CD14-positive monocyte (primary cell): ENCODE data around the gene ELFN1. TPM values are rescaled to one million over a fixed set of nuclear protein-coding genes. Genes with fewer than 3 reads are reported as not detected.

Experiments
- DNase-seq, 3 donors: peaks; one replicate each; pipeline ENCODE4 v3.0.0-alpha.2; 2011 to 2022
- H2AFZ ChIP-seq: 2 replicates; pipeline ENCODE4 v1.6.0; 2012; ENCODE audit warnings: mild to moderate bottlenecking, low read depth, low read length, inconsistent platforms; ENCODE audit not compliant: insufficient read depth, poor library complexity, severe bottlenecking
- H3K27ac ChIP-seq, 2 donors: 1 replicate in 1 of 2; 2 replicates in 1 of 2; pipeline ENCODE4 v1.5.1; 2012 to 2013; ENCODE audit warnings: low read length in 2 of 2, control low read depth in 1 of 2, inconsistent platforms in 1 of 2, low read depth in 1 of 2, mild to moderate bottlenecking in 1 of 2
- H3K27me3 ChIP-seq, 2 donors: one replicate each; pipeline versions ENCODE4 v1.6.0 to v1.6.1; 2011 to 2013; ENCODE audit warnings: low read length in 2 of 2; ENCODE audit not compliant: control insufficient read depth in 2 of 2, insufficient read depth in 2 of 2
- H3K36me3 ChIP-seq, 2 donors: replicated peaks in 1 of 2; 1 replicate in 1 of 2; 2 replicates in 1 of 2; pipeline versions ENCODE4 v1.5.1 to v1.6.1; 2012 to 2013; ENCODE audit warnings: low read length in 2 of 2, control low read depth in 1 of 2, inconsistent platforms in 1 of 2, mild to moderate bottlenecking in 1 of 2; ENCODE audit not compliant: insufficient read depth in 2 of 2, control insufficient read depth in 1 of 2
- H3K4me1 ChIP-seq, 2 donors: 1 replicate in 1 of 2; 2 replicates in 1 of 2; pipeline versions ENCODE4 v1.5.1 to v1.6.1; 2012 to 2013; ENCODE audit warnings: low read length in 2 of 2, control low read depth in 1 of 2, inconsistent platforms in 1 of 2, mild to moderate bottlenecking in 1 of 2, moderate library complexity in 1 of 2; ENCODE audit not compliant: insufficient read depth in 2 of 2, control insufficient read depth in 1 of 2
- H3K4me2 ChIP-seq: replicated peaks from 2 replicates; pipeline ENCODE3; 2012; ENCODE audit warnings: low read length, moderate library complexity, mild to moderate bottlenecking; ENCODE audit not compliant: poor library complexity, severe bottlenecking; ENCODE audit errors: extremely low read depth
- H3K4me3 ChIP-seq, 3 experiments: fragments of 200-600 bp in 1 of 3; sonication (generic) in 1 of 3; replicated peaks in 1 of 3; 1 replicate in 2 of 3; 2 replicates in 1 of 3; pipeline ENCODE4 v1.5.1; 2011 to 2013; ENCODE audit warnings: low read length in 3 of 3, mild to moderate bottlenecking in 3 of 3, control low read depth in 2 of 3, low read depth in 2 of 3, inconsistent platforms in 1 of 3, moderate library complexity in 1 of 3
- H3K79me2 ChIP-seq: 2 replicates; pipeline ENCODE4 v1.6.0; 2012; ENCODE audit warnings: mild to moderate bottlenecking, control low read depth, inconsistent platforms, low read length, moderate library complexity; ENCODE audit not compliant: insufficient read depth
- H3K9ac ChIP-seq: 2 replicates; pipeline ENCODE4 v1.6.0; 2017; ENCODE audit warnings: low read length, mild to moderate bottlenecking; ENCODE audit not compliant: insufficient read depth, poor library complexity, severe bottlenecking
- H3K9me3 ChIP-seq, 2 donors: replicated peaks in 1 of 2; 1 replicate in 1 of 2; 2 replicates in 1 of 2; pipeline versions ENCODE4 v1.5.1 to v1.6.1; 2012 to 2013; ENCODE audit warnings: low read length in 2 of 2, control low read depth in 1 of 2; ENCODE audit not compliant: control insufficient read depth in 1 of 2, insufficient read depth in 1 of 2
- H4K20me1 ChIP-seq: 2 replicates; pipeline ENCODE4 v1.6.0; 2012; ENCODE audit warnings: mild to moderate bottlenecking, low read length, control low read depth, moderate library complexity; ENCODE audit not compliant: insufficient read depth
- H3K27ac Mint-ChIP-seq, 7 donors: one replicate each; pipeline ENCODE4 v1.8.0; 2020; ENCODE audit warnings: mild to moderate bottlenecking in 7 of 7, mixed read lengths in 7 of 7, moderate library complexity in 6 of 7, inconsistent platforms in 2 of 7
- H3K27me3 Mint-ChIP-seq, 3 donors: one replicate each; pipeline ENCODE4 v1.8.0; 2021 to 2022; ENCODE audit warnings: low read depth in 3 of 3, mild to moderate bottlenecking in 3 of 3, mixed read lengths in 3 of 3, moderate library complexity in 3 of 3, inconsistent platforms in 1 of 3
- H3K36me3 Mint-ChIP-seq, 2 donors: one replicate each; pipeline ENCODE4 v1.8.0; 2020; ENCODE audit warnings: mixed read lengths in 2 of 2, inconsistent platforms in 1 of 2, mild to moderate bottlenecking in 1 of 2
- H3K4me1 Mint-ChIP-seq: one replicate; pipeline ENCODE4 v1.8.0; 2020; ENCODE audit warnings: mild to moderate bottlenecking, mixed read lengths
- H3K4me3 Mint-ChIP-seq, 2 donors: one replicate each; pipeline ENCODE4 v1.8.0; 2020; ENCODE audit warnings: mild to moderate bottlenecking in 2 of 2, mixed read lengths in 2 of 2, moderate library complexity in 1 of 2
- H3K9me3 Mint-ChIP-seq, 7 donors: one replicate each; pipeline ENCODE4 v1.8.0; 2020 to 2022; ENCODE audit warnings: mixed read lengths in 7 of 7, mild to moderate bottlenecking in 6 of 7, moderate library complexity in 6 of 7, inconsistent platforms in 2 of 7
- WGBS: methylation state at CpG from one replicate; pipeline ENCODE4 v1.1.5; 2013; ENCODE audit warnings: missing lambda C conversion rate; ENCODE audit not compliant: insufficient coverage; 5-methylcytosine and 5-hydroxymethylcytosine counted together
- intact Hi-C, 2 donors: fragments of 100-400 bp; cut with micrococcal nuclease; formaldehyde crosslinking; loops; one replicate each; pipeline versions ENCODE4 v1.15.0 to v1.15.1; 2023
- polyA plus RNA-seq, 3 donors: library from polyadenylated mRNA; depleted of rRNA in 1 of 3; unstranded in 2 of 3; stranded (reverse) in 1 of 3; fragments of 300-500 nt in 2 of 3; fragments of >200 nt in 1 of 3; fragmentation: Illumina TruSeq in 2 of 3; gene quantifications; 1 replicate in 2 of 3; 2 replicates in 1 of 3; pipeline ENCODE4 v1.2.3, GENCODE V29; 2012 to 2021
- TF ChIP-seq, protein P1 (sequence below): fragments of 200-600 bp; IDR thresholded peaks from one replicate; pipeline ENCODE4 v1.8.0; 2022; ENCODE audit warnings: antibody characterized with exemption, mild to moderate bottlenecking

Gene ELFN1
- polyA plus RNA-seq, 3 donors, result not detected

DNA sequence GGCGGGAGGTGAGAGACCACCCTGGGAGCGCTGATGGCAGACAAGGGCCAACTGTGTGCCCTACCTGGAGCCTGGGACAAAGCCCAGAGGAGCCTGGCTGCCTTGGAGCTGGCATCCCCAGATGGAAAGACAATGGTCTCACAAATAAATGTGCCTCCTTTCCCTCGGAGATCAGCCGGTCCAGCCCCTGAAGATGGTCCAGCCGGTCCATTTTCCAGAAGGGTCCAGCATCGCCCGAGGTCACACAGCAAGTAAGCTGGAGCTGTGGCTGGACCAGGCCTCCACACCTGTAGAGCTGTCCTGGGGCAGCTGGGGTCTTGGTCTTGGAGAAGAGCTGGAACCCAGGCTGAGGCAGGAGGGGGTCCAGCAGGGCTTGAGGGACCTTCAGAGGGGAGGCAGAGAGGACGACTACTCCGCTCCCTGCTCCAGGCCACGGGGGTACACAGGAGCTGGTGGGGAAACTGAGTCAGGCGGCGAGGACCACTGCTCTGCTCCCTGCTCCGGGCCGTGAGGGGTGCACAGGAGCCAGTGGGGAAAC, 3.6 kb downstream of the ELFN1 start:
- no peak for DNase-seq
- Mint-ChIP-seq H3K36me3 (no peaks in the 10 kb centered on the region), H3K4me3 (no peak overlapping the region), H3K4me1 (peaks cover 2% of the 10 kb centered on the region), H3K27me3 (peaks cover 28 to 54% (median 36%) of the 10 kb centered on the region in 3 donors), H3K9me3 (peaks cover 0 to 5% (median 0%) of the 10 kb centered on the region in 7 donors), H3K27ac (no peak overlapping the region)
- Histone ChIP-seq H3K4me1 (no peaks in the 10 kb centered on the region), H3K79me2 (no peaks in the 10 kb centered on the region), H3K9me3 (peaks cover 0 to 4% of the 10 kb centered on the region in 2 donors), H3K27me3 (peaks cover 4 to 35% of the 10 kb centered on the region in 2 donors), H3K4me2 (no peak overlapping the region), H3K9ac (no peak overlapping the region), H3K36me3 (no peaks in the 10 kb centered on the region), H3K27ac (no peak overlapping the region), H2AFZ (no peak overlapping the region), H3K4me3 (no peak overlapping the region), H4K20me1 (no peaks in the 10 kb centered on the region)
- intact Hi-C loops, result no loop called here
- TF ChIP-seq, protein P1, sequence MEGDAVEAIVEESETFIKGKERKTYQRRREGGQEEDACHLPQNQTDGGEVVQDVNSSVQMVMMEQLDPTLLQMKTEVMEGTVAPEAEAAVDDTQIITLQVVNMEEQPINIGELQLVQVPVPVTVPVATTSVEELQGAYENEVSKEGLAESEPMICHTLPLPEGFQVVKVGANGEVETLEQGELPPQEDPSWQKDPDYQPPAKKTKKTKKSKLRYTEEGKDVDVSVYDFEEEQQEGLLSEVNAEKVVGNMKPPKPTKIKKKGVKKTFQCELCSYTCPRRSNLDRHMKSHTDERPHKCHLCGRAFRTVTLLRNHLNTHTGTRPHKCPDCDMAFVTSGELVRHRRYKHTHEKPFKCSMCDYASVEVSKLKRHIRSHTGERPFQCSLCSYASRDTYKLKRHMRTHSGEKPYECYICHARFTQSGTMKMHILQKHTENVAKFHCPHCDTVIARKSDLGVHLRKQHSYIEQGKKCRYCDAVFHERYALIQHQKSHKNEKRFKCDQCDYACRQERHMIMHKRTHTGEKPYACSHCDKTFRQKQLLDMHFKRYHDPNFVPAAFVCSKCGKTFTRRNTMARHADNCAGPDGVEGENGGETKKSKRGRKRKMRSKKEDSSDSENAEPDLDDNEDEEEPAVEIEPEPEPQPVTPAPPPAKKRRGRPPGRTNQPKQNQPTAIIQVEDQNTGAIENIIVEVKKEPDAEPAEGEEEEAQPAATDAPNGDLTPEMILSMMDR, result no peak
- WGBS, result 96% methylated on average over 12 of the region's 14 CpGs

DNA sequence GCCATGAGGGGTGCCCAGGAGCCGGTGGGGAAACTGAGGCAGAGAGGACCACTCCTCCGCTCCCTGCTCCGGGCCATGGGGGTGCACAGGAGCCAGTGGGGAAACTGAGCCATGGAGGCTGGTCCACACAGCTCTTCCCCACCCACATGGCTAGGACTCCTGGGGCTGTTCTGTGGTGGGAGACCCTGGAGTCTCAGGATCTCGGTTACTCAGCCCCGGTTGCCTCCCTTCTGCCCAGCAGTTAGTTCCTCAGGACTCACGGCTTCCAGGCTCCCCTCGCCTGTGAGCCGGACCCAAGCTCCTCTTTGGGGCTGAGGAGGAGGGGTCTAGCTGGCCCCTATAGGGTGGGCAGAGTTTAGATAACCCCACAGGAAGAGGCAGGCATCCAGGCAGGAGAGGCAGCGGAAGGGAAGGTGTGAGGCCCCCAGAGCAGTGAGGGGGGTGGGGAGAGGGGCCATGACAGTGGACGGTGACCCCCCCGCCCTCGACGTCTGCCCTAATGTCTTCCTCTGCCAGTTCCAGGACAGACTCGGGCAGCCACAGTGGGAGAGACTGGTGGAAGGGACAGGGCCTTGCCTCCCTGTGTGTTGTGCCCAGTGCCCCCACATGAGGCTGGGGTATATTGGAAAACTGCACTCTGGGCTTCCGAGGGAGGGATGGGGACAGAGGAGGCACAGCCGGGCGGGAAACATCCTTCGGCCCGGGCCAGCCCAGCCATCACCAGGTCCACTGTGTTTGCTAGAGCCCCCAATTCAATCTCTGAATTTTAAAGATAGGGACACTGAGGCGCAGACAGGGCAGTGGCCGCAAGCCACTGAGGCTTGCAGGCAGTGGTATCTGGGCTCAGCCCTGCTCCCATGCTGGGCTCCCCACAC, 4.3 kb downstream of the ELFN1 start:
- H3K9me3 Mint-ChIP-seq, result peaks cover 0 to 2% (median 0%) of the 10 kb centered on the region in 7 donors
- no peak for DNase-seq
- H3K4me3 ChIP-seq, result no peak overlapping the region
- no peak overlapping the region for H3K27ac Mint-ChIP-seq
- H3K4me3 Mint-ChIP-seq, result no peak overlapping the region
- no peak overlapping the region for H3K27ac ChIP-seq
- H3K36me3 Mint-ChIP-seq, result no peaks in the 10 kb centered on the region
- no peaks in the 10 kb centered on the region for H4K20me1 ChIP-seq
- peaks cover 23 to 49% (median 31%) of the 10 kb centered on the region in 3 donors for H3K27me3 Mint-ChIP-seq
- no peaks in the 10 kb centered on the region for H3K4me1 Mint-ChIP-seq
- no peaks in the 10 kb centered on the region for H3K36me3 ChIP-seq
- peaks cover 2 to 29% of the 10 kb centered on the region in 2 donors for H3K27me3 ChIP-seq
- 89% methylated on average over 14 of the region's 21 CpGs for WGBS
- TF ChIP-seq, protein P1, result no peak
- no peaks in the 10 kb centered on the region for H3K79me2 ChIP-seq
- no peak overlapping the region for H3K9ac ChIP-seq
- no peak overlapping the region for H2AFZ ChIP-seq
- no peak overlapping the region for H3K4me2 ChIP-seq
- H3K9me3 ChIP-seq, result no peaks in the 10 kb centered on the region
- H3K4me1 ChIP-seq, result no peaks in the 10 kb centered on the region
- intact Hi-C loops, result no loop called here
